Ovary (tissue), 9 donors: ENCODE measurements around the gene SLC15A1. TPM values are rescaled to one million over a fixed set of nuclear protein-coding genes. Genes with fewer than 3 reads are reported as not detected.

Source experiments
- DNase-seq, 5 donors: peaks; one replicate each; pipeline ENCODE4 v3.0.0-alpha.2; 2019 to 2020
- H3K27ac ChIP-seq, 2 donors: fragments of 200-600 bp; one replicate each; pipeline versions ENCODE4 v1.5.1 to v1.8.0; 2019 to 2022
- H3K27me3 ChIP-seq: fragments of 200-600 bp; one replicate; pipeline ENCODE4 v1.8.0; 2022
- H3K36me3 ChIP-seq: fragments of 200-600 bp; sonication (generic); one replicate; pipeline ENCODE4 v1.5.1; 2019
- H3K4me1 ChIP-seq: one replicate; pipeline ENCODE4 v1.8.1; 2013; ENCODE audit warnings: mild to moderate bottlenecking, moderate library complexity; ENCODE audit not compliant: insufficient read depth
- H3K4me3 ChIP-seq: fragments of 200-600 bp; sonication (generic); one replicate; pipeline ENCODE4 v1.5.1; 2017
- H3K9me3 ChIP-seq, 2 donors: fragments of 200-600 bp in 1 of 2; sonication (generic) in 1 of 2; one replicate each; pipeline versions ENCODE4 v1.5.1 to v1.8.1; 2013 to 2019; ENCODE audit warnings: mild to moderate bottlenecking in 1 of 2, moderate library complexity in 1 of 2
- CTCF ChIP-seq, 3 donors: fragments of 450-650 bp in 2 of 3; fragments of 200-600 bp in 1 of 3; IDR thresholded peaks; one replicate each; pipeline versions ENCODE4 v1.5.1 to v1.8.0; 2016 to 2022; ENCODE audit warnings: antibody characterized with exemption in 3 of 3, mild to moderate bottlenecking in 1 of 3
- EP300 ChIP-seq: sonication (generic); formaldehyde crosslinking; IDR thresholded peaks from one replicate; pipeline ENCODE4 v1.6.1; 2017; ENCODE audit warnings: antibody characterized with exemption
- POLR2A ChIP-seq: fragments of 450-650 bp; IDR thresholded peaks from one replicate; pipeline ENCODE4 v1.6.1; 2017; ENCODE audit warnings: antibody characterized with exemption, mild to moderate bottlenecking, moderate library complexity
- WGBS, 3 donors: extraction: QIAGEN DNeasy Blood & Tissue Kit in 1 of 3; methylation state at CpG; one replicate each; pipeline versions ENCODE4 v1.1.5 to v1.1.7; 2013 to 2017; 5-methylcytosine and 5-hydroxymethylcytosine counted together
- intact Hi-C, 4 donors: fragments of 100-400 bp; cut with DNase I; formaldehyde crosslinking; loops; one replicate each; pipeline versions ENCODE4 v1.11.0 to v1.15.1; 2022 to 2023
- polyA plus RNA-seq, 2 donors: library from polyadenylated mRNA; stranded (reverse); fragments of 200-250 nt in 1 of 2; fragments of 350-450 nt in 1 of 2; fragmentation: Illumina TruSeq in 1 of 2; extraction: RNeasy Lipid Tissue Mini Kit (QIAGEN cat#74804) in 1 of 2; gene quantifications; one replicate each; pipeline ENCODE4 v1.2.3, GENCODE V29; 2013 to 2014
- total RNA-seq, 7 donors: library from RNA; depleted of rRNA in 2 of 7; stranded (reverse); fragments of >200 nt in 2 of 7; fragmentation: NEBNext Ultra II Directional in 3 of 7; extraction: Animal tissue kit (Norgen Biotek cat#: 25700) in 3 of 7; gene quantifications; one replicate each; pipeline versions ENCODE4 v1.1.0 to v1.2.4, GENCODE V29; 2016 to 2023
- donor health status: DM: no; HTN: no; CAD: no; lungs with moderate emphysema.
- donor health status: DM: no; HTN: no; CAD: no.
- donor health status: Bipolar disorder and iron deficiency.
- donor health status: DM: yes; HTN: yes; CAD: no.
- donor health status: DM: no; HTN: no; CAD: no.
- donor health status: DM: yes; HTN: yes; CAD: no.

The SLC15A1 gene
- total and polyA plus RNA-seq, 9 donors: 0.05 to 1.3 (median 0.13) TPM; not detected in 3

- Histone ChIP-seq H3K9me3 (no peaks in the 10 kb centered on the region), H3K27me3 (no peaks in the 10 kb centered on the region), H3K27ac (no peak overlapping the region), H3K4me3 (no peak overlapping the region), H3K36me3 (no peaks in the 10 kb centered on the region), H3K4me1 (no peaks in the 10 kb centered on the region)
- no peak for DNase-seq
- intact Hi-C loops: no loop called here
- no peak for TF ChIP-seq POLR2A
- TF ChIP-seq CTCF (IDR thresholded peaks at IDR 0.05): no peak
- TF ChIP-seq EP300: no peak
- 62 to 83% (median 82%) methylated on average over 5 of the region's 5 CpGs for WGBS, 3 donors
Observed at GRCh38 chr13:98798849-98799645, 46.6 kb upstream of the SLC15A1 start.

- Histone ChIP-seq H3K9me3 (no peaks in the 10 kb centered on the region), H3K27me3 (no peaks in the 10 kb centered on the region), H3K27ac (no peak overlapping the region), H3K4me3 (no peak overlapping the region), H3K4me1 (no peaks in the 10 kb centered on the region), H3K36me3 (no peaks in the 10 kb centered on the region)
- 90 to 91% (median 91%) methylated on average over 6 of the region's 6 CpGs for WGBS, 3 donors
- no peak for DNase-seq
- intact Hi-C loops: no loop called here
- TF ChIP-seq POLR2A (no peak), CTCF (IDR thresholded peaks at IDR 0.05) (no peak), EP300 (no peak)
Observed at GRCh38 chr13:98797456-98797855, 45.0 kb upstream of the SLC15A1 start.

GRCh38 chr13:98796798-98797197 lies 44.3 kb upstream of the SLC15A1 start:
- H3K27ac ChIP-seq: no peak overlapping the region
- H3K36me3 ChIP-seq: no peaks in the 10 kb centered on the region
- TF ChIP-seq EP300 (no peak), CTCF (IDR thresholded peaks at IDR 0.05) (no peak), POLR2A (no peak)
- H3K9me3 ChIP-seq: no peaks in the 10 kb centered on the region
- H3K4me3 ChIP-seq: no peak overlapping the region
- DNase-seq: no peak
- 88 to 92% (median 90%) methylated on average over 10 of the region's 10 CpGs for WGBS, 3 donors
- H3K27me3 ChIP-seq: no peaks in the 10 kb centered on the region
- intact Hi-C loops: no loop called here
- H3K4me1 ChIP-seq: no peaks in the 10 kb centered on the region

- intact Hi-C loops: no loop called here
- H3K4me3 ChIP-seq: no peak overlapping the region
- no peaks in the 10 kb centered on the region for H3K9me3 ChIP-seq
- no peaks in the 10 kb centered on the region for H3K27me3 ChIP-seq
- H3K27ac ChIP-seq: no peak overlapping the region
- no peak for DNase-seq
- 89 to 92% (median 90%) methylated on average over 5 of the region's 5 CpGs for WGBS, 3 donors
- no peaks in the 10 kb centered on the region for H3K4me1 ChIP-seq
- H3K36me3 ChIP-seq: no peaks in the 10 kb centered on the region
- no peak for TF ChIP-seq CTCF (IDR thresholded peaks at IDR 0.05)
- TF ChIP-seq EP300: no peak
- no peak for TF ChIP-seq POLR2A
Observed at GRCh38 chr13:98796191-98796590, 43.7 kb upstream of the SLC15A1 start.
